Neural progenitor cell (in vitro differentiated cells): ENCODE measurements around the gene NRG3.

ENCODE experiments used
- EZH2 ChIP-seq: fragments of 200-600 bp; sonication (generic); IDR thresholded peaks from 2 replicates; pipeline ENCODE4 v1.6.1; 2017; ENCODE audit warnings: antibody characterized with exemption, mild to moderate bottlenecking, moderate library complexity
- EZH2phosphoT487 ChIP-seq: fragments of 200-600 bp; sonication (generic); IDR thresholded peaks from 2 replicates; pipeline ENCODE4 v1.6.1; 2017; ENCODE audit warnings: antibody characterized with exemption
- TF ChIP-seq, protein P1 (sequence below): fragments of 200-600 bp; sonication (generic); IDR thresholded peaks from 2 replicates; pipeline ENCODE4 v1.5.1; 2017; ENCODE audit warnings: antibody characterized with exemption, mild to moderate bottlenecking

DNA sequence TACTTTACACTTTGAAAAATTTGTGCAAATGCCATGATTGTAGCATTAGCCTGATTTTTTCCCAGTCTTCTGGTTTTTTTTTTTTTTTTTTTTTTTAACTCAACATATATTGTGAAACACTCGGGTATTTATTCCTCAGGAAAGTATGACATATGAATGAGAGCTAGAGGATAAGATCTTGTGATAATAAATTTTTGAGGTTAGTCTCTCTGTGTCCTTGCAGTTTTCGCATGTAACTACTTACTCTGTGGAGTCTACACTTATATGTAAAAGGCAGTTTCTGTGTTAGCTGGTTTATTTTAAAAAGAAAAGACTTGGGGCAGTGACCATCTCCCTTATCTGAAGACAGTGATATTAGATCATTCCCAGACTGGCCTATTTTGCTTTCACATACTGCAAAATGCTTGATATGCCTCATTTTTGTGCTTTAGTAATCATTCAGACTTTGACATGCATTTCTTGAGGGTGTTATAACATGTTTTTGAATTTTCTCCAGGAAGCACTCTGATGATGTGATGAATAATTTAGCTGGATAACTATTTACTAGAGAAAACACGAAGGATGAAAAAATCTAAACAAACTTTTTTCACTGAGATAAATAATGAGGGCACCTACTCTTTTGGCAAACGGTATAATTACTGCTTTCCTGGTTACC, 371.0 kb downstream of the NRG3 start:
- TF ChIP-seq, protein P1, sequence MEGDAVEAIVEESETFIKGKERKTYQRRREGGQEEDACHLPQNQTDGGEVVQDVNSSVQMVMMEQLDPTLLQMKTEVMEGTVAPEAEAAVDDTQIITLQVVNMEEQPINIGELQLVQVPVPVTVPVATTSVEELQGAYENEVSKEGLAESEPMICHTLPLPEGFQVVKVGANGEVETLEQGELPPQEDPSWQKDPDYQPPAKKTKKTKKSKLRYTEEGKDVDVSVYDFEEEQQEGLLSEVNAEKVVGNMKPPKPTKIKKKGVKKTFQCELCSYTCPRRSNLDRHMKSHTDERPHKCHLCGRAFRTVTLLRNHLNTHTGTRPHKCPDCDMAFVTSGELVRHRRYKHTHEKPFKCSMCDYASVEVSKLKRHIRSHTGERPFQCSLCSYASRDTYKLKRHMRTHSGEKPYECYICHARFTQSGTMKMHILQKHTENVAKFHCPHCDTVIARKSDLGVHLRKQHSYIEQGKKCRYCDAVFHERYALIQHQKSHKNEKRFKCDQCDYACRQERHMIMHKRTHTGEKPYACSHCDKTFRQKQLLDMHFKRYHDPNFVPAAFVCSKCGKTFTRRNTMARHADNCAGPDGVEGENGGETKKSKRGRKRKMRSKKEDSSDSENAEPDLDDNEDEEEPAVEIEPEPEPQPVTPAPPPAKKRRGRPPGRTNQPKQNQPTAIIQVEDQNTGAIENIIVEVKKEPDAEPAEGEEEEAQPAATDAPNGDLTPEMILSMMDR: no peak
- TF ChIP-seq EZH2 (no peak), EZH2phosphoT487 (no peak)
